GM12801 (cell line): ENCODE measurements around the gene TFB1M.

Experiments
- CTCF ChIP-seq: IDR thresholded peaks from one replicate; pipeline ENCODE4 v1.5.1; 2011; ENCODE audit warnings: control low read depth; ENCODE audit not compliant: insufficient read length; ENCODE audit errors: extremely low read depth

TFB1M gene

GRCh38 chr6:155212616-155213380, 101.5 kb downstream of the TFB1M start:
- TF ChIP-seq CTCF, result no peak

- TF ChIP-seq CTCF, result no peak
Observed at GRCh38 chr6:155212106-155212505, 102.2 kb downstream of the TFB1M start.

GRCh38 chr6:155207223-155207622, 107.1 kb downstream of the TFB1M start:
- TF ChIP-seq CTCF, result no peak
